HepG2 (cell line): ENCODE results near the gene ATP8B4.

Experiments used
- EZH2 ChIP-seq: conservative IDR thresholded peaks from 2 replicates; pipeline ENCODE4 v1.6.1; 2012; ENCODE audit warnings: mild to moderate bottlenecking, low read depth, low read length, moderate library complexity
- FOXM1 ChIP-seq: sonication (generic); formaldehyde crosslinking; IDR thresholded peaks from 2 replicates; pipeline ENCODE4 v1.5.0; 2020; ENCODE audit warnings: missing genetic modification reagents
- JUN ChIP-seq: sonication (generic); formaldehyde crosslinking; IDR thresholded peaks from 2 replicates; pipeline ENCODE4 v1.4.0; 2020; ENCODE audit warnings: mild to moderate bottlenecking, missing genetic modification reagents
- NFIC ChIP-seq: IDR thresholded peaks from 2 replicates; pipeline ENCODE4 v1.6.1; 2012; ENCODE audit warnings: mild to moderate bottlenecking, low read length, inconsistent platforms
- NR1H2 ChIP-seq: sonication (generic); formaldehyde crosslinking; IDR thresholded peaks from 2 replicates; pipeline ENCODE4 v1.8.1; 2022; ENCODE audit warnings: low read depth, missing genetic modification reagents, borderline replicate concordance
- TF ChIP-seq, protein P1 (sequence below): sonication (generic); formaldehyde crosslinking; IDR thresholded peaks from 2 replicates; pipeline ENCODE4 v1.5.0; 2020; ENCODE audit warnings: mild to moderate bottlenecking, missing genetic modification reagents, moderate library complexity
- TF ChIP-seq, protein P2 (sequence below): sonication (generic); formaldehyde crosslinking; IDR thresholded peaks from 2 replicates; pipeline ENCODE4 v1.4.0; 2020; ENCODE audit warnings: missing genetic modification reagents, borderline replicate concordance

- no peak for TF ChIP-seq FOXM1 (CRISPR knock-in tag)
- TF ChIP-seq NR1H2: no peak
- no peak for TF ChIP-seq JUN (CRISPR knock-in tag)
- TF ChIP-seq, protein P1, sequence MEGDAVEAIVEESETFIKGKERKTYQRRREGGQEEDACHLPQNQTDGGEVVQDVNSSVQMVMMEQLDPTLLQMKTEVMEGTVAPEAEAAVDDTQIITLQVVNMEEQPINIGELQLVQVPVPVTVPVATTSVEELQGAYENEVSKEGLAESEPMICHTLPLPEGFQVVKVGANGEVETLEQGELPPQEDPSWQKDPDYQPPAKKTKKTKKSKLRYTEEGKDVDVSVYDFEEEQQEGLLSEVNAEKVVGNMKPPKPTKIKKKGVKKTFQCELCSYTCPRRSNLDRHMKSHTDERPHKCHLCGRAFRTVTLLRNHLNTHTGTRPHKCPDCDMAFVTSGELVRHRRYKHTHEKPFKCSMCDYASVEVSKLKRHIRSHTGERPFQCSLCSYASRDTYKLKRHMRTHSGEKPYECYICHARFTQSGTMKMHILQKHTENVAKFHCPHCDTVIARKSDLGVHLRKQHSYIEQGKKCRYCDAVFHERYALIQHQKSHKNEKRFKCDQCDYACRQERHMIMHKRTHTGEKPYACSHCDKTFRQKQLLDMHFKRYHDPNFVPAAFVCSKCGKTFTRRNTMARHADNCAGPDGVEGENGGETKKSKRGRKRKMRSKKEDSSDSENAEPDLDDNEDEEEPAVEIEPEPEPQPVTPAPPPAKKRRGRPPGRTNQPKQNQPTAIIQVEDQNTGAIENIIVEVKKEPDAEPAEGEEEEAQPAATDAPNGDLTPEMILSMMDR (CRISPR knock-in tag): no peak
- TF ChIP-seq NFIC: no peak
- no peak for TF ChIP-seq EZH2
- TF ChIP-seq, protein P2, sequence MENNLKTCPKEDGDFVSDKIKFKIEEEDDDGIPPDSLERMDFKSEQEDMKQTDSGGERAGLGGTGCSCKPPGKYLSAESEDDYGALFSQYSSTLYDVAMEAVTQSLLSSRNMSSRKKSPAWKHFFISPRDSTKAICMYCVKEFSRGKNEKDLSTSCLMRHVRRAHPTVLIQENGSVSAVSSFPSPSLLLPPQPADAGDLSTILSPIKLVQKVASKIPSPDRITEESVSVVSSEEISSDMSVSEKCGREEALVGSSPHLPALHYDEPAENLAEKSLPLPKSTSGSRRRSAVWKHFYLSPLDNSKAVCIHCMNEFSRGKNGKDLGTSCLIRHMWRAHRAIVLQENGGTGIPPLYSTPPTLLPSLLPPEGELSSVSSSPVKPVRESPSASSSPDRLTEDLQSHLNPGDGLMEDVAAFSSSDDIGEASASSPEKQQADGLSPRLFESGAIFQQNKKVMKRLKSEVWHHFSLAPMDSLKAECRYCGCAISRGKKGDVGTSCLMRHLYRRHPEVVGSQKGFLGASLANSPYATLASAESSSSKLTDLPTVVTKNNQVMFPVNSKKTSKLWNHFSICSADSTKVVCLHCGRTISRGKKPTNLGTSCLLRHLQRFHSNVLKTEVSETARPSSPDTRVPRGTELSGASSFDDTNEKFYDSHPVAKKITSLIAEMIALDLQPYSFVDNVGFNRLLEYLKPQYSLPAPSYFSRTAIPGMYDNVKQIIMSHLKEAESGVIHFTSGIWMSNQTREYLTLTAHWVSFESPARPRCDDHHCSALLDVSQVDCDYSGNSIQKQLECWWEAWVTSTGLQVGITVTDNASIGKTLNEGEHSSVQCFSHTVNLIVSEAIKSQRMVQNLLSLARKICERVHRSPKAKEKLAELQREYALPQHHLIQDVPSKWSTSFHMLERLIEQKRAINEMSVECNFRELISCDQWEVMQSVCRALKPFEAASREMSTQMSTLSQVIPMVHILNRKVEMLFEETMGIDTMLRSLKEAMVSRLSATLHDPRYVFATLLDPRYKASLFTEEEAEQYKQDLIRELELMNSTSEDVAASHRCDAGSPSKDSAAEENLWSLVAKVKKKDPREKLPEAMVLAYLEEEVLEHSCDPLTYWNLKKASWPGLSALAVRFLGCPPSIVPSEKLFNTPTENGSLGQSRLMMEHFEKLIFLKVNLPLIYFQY (CRISPR knock-in tag): no peak
Observed at GRCh38 chr15:50164458-50164857, 45.4 kb upstream of the ATP8B4 start.
